ENCODE measurements around the gene IL10RA.

Gene IL10RA

GRCh38 chr11:117985953-117986887, at the start of gene IL10RA:
Gene IL10RA (plus strand): TSS chr11:117986394. CDS start chr11:117986468, 74 bp downstream.
- in situ Hi-C loops (cut with HindIII; ENCODE audit: low sequenced_read_pairs), result no loop called here

DNA sequence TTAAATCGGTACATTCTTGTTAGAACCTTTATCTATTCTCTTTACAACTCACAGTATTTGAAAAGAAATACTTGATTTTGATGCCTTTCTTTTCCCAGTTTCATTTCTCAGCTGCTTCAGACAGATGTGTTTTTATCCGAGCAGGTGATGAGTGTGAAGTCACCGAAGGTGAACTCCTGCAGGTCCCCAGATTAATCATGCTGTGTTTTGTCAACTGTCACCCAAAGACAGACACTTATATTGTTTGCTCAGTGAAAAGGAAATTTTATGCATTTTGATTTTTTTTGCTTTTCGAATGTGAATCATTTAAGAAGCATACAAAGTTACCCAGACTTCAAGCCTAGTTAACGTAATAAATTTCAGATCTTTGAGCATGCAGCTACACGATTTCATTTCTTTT, 49.2 kb upstream of the IL10RA start:
- in situ Hi-C loops (cut with HindIII; ENCODE audit: low sequenced_read_pairs), result no loop called here

DNA sequence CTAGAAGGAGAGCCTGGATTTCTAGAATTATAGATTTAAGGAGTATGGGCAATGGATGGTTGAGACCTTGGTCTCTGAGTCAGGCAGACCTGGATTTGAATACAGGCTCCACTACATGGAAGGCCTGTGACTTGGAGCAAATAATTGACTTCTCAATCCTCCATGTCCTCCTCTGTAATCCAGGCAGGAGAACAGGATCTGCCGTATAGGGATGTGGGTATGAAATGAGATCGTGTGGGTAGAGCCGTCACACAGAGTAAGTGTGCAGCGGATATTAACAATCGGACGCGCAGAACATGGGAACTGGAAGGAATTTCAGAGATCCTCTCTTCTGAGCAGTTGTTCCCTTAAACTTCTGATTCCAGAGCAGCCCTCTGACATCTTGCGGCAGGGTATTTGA, 45.5 kb upstream of the IL10RA start:
- in situ Hi-C loops (cut with HindIII; ENCODE audit: low sequenced_read_pairs), result no loop called here

DNA sequence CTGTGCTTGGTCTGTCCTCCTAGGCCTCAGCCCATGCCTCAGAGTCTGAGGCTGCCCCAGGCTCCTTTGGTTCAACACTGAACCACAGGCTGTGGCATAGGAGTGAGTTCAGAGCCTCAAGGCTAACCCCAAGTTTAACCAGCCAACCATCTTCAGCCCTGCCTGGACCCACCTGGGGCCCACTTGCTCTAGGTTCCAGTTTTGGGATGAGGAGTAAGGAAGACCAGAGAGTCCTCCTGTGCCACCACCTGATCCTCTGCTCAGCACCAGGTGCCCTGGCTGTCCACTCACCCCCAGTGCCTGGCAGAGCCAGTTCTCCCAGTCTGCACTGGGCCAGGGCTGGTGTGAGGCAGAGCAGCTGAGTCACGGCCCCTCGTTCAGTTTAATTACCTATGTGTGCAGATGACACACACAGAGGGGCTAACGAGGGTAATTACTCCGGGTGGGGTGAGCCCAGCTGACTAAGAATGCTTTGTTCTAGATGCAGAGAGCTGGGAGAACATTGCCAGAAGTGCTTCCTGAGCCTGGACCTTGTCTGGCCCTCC, 45.0 kb upstream of the IL10RA start:
- in situ Hi-C loops (cut with HindIII; ENCODE audit: low sequenced_read_pairs), result no loop called here

- in situ Hi-C loops (cut with HindIII; ENCODE audit: low sequenced_read_pairs), result no loop called here
These were observed 44.1 kb upstream of the IL10RA start for GRCh38 chr11:117941976-117942654.

DNA sequence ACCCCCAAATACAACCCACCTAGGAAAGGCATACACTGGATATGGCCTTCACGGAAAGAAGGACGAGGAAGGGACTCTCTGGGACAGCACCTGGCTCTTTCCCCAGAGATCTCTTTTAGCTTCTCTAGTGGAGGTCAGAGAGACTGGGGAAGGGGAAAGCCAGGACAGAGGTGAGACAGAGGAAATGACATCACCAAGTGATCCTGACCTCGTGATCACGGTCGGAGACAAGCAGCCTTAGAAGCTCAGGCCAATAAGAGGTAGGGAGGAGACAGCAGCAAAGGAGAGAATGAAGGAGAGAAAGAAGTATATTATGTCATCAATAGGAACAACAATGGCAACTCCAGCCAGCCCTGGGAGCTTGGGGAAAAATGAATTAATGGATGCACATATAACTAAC, 41.6 kb upstream of the IL10RA start:
- in situ Hi-C loops (cut with HindIII; ENCODE audit: low sequenced_read_pairs), result no loop called here

DNA sequence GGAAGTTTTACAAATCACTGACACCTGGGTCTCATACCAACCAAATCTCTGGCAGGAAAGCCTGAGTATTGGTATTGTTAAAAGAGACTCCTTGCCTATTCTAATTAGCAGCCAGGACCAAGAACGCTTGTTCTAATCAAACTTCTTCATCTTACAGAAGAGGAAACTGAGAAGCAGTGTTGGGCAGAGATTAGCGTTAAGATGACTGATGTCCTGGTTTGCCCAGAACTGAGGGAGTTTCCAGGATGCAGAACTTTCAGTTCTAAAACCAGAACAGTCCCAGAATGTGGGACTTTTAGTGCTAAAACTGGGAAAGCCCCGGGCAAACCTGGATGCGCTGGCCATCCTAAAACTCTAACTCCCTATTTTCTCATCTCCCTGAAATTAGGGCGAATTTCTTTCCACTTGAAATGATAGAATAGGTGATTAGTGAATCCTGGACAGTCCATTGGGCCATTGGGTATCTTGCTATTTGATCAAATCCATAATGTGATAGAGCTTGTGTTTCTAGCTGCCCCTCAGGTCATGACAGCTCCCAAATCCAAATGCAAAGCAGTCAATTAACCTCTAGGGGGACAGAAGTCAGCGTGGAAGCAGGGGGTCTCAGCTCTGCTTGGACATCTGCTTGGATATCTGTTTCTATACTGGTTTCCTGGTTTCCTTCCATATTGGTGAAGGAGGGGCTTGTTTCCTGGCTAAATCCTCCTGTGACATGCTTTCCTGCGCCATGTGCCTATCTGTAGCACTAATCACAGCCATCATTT, 41.0 kb upstream of the IL10RA start:
- in situ Hi-C loops (cut with HindIII; ENCODE audit: low sequenced_read_pairs), result loop anchor here (5.0 kb wide), 2 partner anchors 83 to 138 kb away; no protein-coding TSS in a partner anchor

DNA sequence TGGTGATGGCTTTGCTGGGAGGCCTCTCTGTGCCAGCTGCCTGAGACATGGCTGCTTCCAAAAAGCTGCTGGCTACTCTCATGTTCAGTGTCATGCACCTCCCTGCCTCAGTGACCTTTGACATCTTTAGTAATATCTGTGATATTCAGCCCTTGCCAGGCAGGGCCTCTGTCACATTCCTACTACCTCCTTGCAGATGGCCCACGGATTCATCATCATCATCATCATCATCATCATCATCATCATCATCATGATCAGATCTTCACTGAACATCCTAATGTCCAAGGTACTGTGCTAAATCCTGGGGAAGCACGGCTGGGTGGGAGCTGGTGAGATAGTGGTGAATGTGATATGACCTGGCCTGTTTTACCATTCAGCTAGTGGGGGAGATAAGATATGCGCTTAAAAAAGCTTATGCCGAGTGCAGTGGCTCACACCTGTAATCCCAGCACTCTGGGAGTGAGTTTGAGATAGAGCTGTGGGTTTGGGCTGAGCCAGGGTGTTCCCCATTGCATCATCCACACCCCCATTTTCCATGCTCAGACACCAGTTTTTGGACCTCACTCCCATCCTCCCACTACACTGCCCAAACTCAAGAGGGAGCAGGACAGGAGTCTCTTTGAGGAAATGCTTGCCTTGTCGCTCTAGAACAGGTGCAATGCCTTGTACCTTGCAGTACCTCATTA, 39.9 kb upstream of the IL10RA start:
- in situ Hi-C loops (cut with HindIII; ENCODE audit: low sequenced_read_pairs), result loop anchor here (5.0 kb wide), 2 partner anchors 84 to 139 kb away; no protein-coding TSS in a partner anchor

DNA sequence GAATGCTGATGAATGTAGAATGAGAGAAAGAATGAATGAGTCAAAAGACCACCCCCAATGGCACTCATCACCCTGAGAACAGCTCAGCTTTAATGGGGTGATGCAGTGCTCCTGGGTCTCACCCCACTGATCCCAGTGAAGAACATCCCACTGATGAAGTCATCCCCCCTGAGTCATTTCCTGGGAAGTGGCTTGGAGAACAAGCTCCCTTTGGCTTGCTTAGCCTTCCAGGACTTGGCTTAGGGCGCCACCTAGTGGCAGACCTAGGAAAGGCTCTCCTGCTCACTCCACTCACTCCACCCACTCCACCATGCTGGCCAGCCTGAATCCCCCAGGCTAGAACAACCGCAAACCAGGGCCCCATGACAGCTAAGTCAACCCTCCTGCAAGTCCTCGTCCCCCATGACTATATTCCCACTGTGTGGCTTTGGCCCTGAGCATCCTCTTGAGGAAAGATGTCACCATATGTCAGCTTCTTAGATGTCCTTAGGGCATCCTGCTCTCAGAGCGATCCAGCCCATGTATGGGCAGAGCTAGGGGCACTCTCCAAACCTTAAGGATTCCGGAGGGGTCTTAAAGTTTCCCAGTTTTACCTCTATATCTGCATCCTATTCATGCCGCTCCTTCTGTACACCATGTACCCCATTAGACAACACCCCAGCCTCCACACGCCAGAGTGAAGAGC, 39.2 kb upstream of the IL10RA start:
- in situ Hi-C loops (cut with HindIII; ENCODE audit: low sequenced_read_pairs), result loop anchor here (5.0 kb wide), 2 partner anchors 85 to 140 kb away; no protein-coding TSS in a partner anchor

DNA sequence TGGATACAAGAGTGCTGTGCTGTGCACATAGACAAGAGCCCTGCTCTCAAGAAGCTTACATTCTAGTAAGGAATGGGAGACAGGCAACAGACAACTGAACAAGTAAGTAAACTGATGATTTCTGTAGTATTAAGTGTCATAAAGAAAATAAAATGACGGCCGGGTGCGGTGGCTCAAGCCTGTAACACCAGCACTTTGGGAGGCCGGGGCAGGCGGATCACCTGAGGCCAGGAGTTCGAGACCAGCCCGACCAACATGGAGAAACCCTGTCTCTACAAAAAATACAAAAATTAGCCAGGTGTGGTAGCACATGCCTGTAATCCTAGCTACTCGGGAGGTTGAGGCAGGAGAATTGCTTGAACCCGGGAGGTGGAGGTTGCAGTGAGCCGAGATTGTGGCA, 38.4 kb upstream of the IL10RA start:
- in situ Hi-C loops (cut with HindIII; ENCODE audit: low sequenced_read_pairs), result loop anchor here (5.0 kb wide), 2 partner anchors 85 to 140 kb away; no protein-coding TSS in a partner anchor

GRCh38 chr11:117948466-117948865, 37.7 kb upstream of the IL10RA start:
- in situ Hi-C loops (cut with HindIII; ENCODE audit: low sequenced_read_pairs), result loop anchor here (5.0 kb wide), 2 partner anchors 86 to 141 kb away; no protein-coding TSS in a partner anchor

DNA sequence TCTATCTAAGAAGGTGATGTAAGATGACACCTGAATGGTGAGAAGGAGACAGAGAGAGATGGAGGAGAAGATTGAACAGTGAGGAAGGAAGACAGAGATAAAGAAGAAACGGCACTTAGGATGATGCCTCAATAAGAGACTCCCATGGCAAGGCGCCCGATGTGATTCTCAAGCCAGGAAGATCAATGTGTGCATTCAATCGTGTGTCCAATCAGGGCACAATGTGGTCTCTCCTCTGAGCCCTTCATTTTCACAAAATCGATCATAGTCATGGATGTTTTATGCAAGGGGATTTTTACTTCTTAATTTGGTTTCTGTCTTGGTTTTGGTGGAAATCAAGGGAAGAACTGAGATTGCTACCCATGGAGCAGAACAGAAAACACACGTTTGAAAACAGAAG, 37.1 kb upstream of the IL10RA start:
- in situ Hi-C loops (cut with HindIII; ENCODE audit: low sequenced_read_pairs), result loop anchor here (5.0 kb wide), 2 partner anchors 87 to 142 kb away; no protein-coding TSS in a partner anchor

DNA sequence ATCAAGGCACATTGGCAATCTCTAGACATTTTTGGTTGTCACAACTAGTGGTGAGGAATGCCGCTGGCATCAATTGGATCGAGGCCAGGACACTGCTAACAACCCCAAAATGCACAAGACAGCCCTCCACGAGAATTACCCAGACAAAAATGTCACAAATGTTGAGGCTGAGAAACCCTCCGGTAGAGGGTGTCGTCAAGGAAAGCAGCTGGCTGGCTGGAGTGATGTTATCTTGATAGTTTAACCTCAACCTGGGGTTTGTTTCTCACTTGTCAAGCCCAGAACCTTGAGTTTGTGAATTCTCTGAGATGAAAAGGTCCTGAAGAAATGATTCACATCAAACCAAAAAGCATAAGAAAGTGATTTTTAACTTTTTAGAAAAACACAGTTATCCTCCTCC, 35.9 kb upstream of the IL10RA start:
- in situ Hi-C loops (cut with HindIII; ENCODE audit: low sequenced_read_pairs), result no loop called here

DNA sequence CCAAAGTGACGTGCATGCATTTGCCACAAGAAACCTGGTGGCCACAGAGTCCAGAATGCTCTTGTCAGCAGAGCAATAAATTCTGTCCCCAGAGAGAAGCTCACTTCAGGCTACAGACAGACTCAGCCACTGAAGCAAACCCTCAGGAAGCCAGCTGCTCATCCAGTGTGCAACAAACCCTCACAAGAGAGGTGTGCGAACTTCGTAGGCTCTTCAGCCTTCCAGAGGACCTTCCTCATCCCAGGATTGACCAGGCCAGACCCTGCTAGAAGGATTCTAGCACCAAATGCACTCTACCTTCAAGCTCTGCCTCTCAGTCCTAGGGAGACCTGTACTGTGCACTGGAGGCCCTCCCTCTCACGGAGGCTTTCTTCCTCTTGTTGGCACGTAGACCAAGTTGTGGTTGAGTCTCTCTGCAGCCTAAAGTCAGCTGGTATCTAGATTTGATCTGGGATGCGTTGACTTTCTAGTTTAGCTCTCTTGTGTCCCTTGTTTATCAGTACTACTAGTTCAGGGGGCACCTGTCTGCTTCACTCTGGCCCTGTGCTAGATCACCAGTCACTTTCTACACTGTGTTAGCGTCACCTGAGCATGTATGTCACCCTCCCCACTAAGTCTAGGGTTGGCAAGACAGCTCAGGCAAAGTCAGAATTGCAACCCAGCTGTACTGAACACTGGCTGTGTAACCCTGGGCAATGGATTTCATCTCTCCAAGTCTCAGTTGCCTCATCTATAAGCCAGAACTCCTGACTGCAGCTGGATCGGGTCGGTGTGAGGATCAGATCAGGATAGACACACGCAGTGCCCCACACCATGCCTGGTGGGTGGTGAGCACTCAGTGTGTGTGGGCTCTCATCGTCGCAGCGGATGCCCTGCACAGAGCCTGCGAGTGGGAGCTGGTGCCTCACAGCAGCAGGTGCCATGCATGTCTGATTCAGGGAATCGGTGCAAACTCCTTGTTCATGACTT, 34.9 kb upstream of the IL10RA start:
- in situ Hi-C loops (cut with HindIII; ENCODE audit: low sequenced_read_pairs), result no loop called here

GRCh38 chr11:117953024-117953671, 33.0 kb upstream of the IL10RA start:
- in situ Hi-C loops (cut with HindIII; ENCODE audit: low sequenced_read_pairs), result no loop called here

DNA sequence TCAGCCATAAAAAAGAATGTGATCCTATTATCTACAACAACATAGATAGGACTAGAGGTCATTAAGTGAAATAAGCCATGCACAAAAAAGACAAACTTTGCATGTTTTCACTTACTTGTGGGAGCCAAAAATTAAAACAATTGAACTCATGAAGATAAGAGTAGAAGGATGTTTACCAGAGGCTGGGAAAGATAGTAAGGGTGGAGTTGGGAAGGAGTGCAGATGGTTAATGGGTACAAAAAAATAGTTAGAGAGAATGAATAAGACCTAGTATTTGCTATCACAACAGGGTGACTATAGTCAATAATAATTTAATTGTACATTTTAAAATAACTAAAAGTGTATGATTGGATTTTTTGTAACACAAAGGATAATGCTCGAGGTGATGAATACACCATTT, 27.2 kb upstream of the IL10RA start:
- in situ Hi-C loops (cut with HindIII; ENCODE audit: low sequenced_read_pairs), result loop anchor here (5.0 kb wide), 1 partner anchor 62 kb away; no protein-coding TSS in a partner anchor

DNA sequence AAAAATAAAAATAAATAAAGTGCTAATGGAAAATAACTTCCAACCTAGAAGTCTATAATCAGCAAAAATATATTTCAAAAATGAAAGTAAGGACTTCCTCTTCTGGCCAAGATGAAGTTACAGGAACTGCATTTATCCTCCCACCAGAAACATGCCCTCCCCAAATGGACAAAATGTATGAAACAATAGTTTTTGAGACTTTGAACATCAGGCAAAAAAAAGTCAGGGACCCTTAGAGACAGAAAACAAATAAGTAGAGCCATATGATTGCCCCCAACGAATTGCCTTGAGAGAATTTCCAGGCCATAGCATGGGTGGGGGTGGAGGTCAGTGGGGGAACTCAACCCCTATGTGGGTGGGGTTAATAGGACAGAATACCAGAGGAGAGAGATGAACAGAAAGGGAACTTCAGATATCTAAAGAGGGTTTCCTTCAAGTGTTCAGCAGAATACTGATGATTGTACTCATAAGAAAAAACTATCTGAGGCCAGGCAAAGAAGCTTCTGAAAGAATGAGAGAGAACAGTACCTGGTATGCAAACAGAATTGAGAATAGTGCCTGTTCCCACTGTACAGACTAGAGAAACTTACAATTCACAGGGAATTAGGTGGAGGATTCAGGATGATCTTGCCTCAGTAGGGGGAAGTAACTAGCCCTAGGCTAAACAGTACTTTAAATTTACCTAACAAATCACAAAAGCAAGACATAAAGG, 26.6 kb upstream of the IL10RA start:
- in situ Hi-C loops (cut with HindIII; ENCODE audit: low sequenced_read_pairs), result loop anchor here (5.0 kb wide), 1 partner anchor 62 kb away; no protein-coding TSS in a partner anchor

Measured in endothelial cell of hepatic sinusoid (primary cell).